ENCODE results near the gene DPYD.

- TF ChIP-seq ZFP1 (CRISPR knock-in tag; IDR thresholded peaks at IDR 0.05) = no peak
- TF ChIP-seq SP2 (IDR thresholded peaks at IDR 0.05; ENCODE audit: extremely low read depth, low read depth, low read length, poor library complexity, severe bottlenecking) = no peak
- TF ChIP-seq TAF1 (IDR thresholded peaks at IDR 0.05; ENCODE audit: control insufficient read depth, extremely low read depth, insufficient read depth, low read length, severe bottlenecking) = no peak
- TF ChIP-seq, protein P1, sequence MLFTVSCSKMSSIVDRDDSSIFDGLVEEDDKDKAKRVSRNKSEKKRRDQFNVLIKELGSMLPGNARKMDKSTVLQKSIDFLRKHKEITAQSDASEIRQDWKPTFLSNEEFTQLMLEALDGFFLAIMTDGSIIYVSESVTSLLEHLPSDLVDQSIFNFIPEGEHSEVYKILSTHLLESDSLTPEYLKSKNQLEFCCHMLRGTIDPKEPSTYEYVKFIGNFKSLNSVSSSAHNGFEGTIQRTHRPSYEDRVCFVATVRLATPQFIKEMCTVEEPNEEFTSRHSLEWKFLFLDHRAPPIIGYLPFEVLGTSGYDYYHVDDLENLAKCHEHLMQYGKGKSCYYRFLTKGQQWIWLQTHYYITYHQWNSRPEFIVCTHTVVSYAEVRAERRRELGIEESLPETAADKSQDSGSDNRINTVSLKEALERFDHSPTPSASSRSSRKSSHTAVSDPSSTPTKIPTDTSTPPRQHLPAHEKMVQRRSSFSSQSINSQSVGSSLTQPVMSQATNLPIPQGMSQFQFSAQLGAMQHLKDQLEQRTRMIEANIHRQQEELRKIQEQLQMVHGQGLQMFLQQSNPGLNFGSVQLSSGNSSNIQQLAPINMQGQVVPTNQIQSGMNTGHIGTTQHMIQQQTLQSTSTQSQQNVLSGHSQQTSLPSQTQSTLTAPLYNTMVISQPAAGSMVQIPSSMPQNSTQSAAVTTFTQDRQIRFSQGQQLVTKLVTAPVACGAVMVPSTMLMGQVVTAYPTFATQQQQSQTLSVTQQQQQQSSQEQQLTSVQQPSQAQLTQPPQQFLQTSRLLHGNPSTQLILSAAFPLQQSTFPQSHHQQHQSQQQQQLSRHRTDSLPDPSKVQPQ (CRISPR knock-in tag; IDR thresholded peaks at IDR 0.05; ENCODE audit: borderline replicate concordance) = no peak
Measured at GRCh38 chr1:97164276-97164639, 756.6 kb downstream of the DPYD start.
